Activated T-helper 17 cell treated with anti-CD3 and anti-CD28 coated beads, Interleukin-2, amount 50 U/mL, for 72 hours (primary cell): ENCODE measurements around the gene FAM221A. TPM values are rescaled to one million over a fixed set of nuclear protein-coding genes. Genes with fewer than 3 reads are reported as not detected.
"Not testable (repeated sequence)": the region's sequence is repeated elsewhere in the genome, so short reads cannot be mapped to it uniquely, and the experiment has no call there.

Experiments used
- ATAC-seq: fragments of 150-1000 bp; cut with Tn5 transposase; replicated peaks from 2 replicates; pipeline ENCODE4 v1.10.0; 2021; ENCODE audit warnings: mild to moderate bottlenecking, moderate library complexity
- H3K27ac Mint-ChIP-seq: one replicate; pipeline ENCODE4 v1.8.0; 2022; ENCODE audit warnings: mixed read lengths
- H3K27me3 Mint-ChIP-seq: one replicate; pipeline ENCODE4 v1.8.0; 2022; ENCODE audit warnings: mixed read lengths
- H3K36me3 Mint-ChIP-seq: one replicate; pipeline ENCODE4 v1.8.0; 2022; ENCODE audit warnings: low read depth, mild to moderate bottlenecking, mixed read lengths
- H3K4me1 Mint-ChIP-seq: one replicate; pipeline ENCODE4 v1.8.0; 2022; ENCODE audit warnings: mixed read lengths
- H3K4me3 Mint-ChIP-seq: one replicate; pipeline ENCODE4 v1.8.0; 2022; ENCODE audit warnings: mild to moderate bottlenecking, mixed read lengths
- H3K9me3 Mint-ChIP-seq: one replicate; pipeline ENCODE4 v1.8.0; 2022; ENCODE audit warnings: mixed read lengths
- total RNA-seq, 2 donors: library from RNA; stranded (reverse); gene quantifications; one replicate each; pipeline ENCODE4 v1.2.3, GENCODE V29; 2022

FAM221A gene, protein sequence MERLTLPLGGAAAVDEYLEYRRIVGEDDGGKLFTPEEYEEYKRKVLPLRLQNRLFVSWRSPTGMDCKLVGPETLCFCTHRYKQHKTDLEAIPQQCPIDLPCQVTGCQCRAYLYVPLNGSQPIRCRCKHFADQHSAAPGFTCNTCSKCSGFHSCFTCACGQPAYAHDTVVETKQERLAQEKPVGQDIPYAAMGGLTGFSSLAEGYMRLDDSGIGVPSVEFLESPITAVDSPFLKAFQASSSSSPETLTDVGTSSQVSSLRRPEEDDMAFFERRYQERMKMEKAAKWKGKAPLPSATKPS
- 1 to 10 TPM; 5.9 to 8.3 TPM for total RNA-seq

DNA sequence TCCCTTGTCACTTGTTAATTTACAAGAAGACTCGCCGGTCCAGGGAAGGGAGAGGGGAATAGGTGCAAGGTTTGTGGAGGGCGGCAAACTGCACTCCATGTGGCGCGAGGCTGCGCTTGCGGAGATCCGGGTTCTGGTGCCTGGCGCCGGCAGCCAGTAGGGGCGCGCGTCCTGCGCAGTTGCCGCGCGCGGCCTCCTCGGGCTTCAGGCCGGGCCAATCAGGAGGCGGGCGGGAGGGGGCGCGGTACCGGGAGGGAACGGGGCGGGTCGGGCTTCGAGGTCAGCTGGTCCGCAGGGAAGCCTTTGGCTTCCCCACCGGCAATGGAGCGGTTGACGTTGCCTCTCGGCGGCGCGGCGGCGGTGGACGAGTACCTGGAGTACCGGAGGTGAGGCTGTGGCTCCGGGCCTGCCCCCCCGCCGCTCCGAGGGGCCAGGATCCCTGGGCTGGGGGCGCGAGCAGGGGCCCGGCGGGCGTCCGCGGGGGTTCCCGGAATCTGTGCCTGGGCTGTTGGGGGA is at the start of gene FAM221A:
TSS of gene FAM221A (plus strand) at position 302 of the 516 bp plus-strand sequence. CDS start at position 322, 20 bp downstream.
- peaks cover 7% of the 10 kb centered on the region for H3K27me3 Mint-ChIP-seq
- peak; percentile 99 for ATAC-seq
- no peaks in the 10 kb centered on the region for H3K4me1 Mint-ChIP-seq
- no peak within 1 kb of the TSS for H3K27ac Mint-ChIP-seq
- no peaks in the 10 kb centered on the region for H3K9me3 Mint-ChIP-seq
- no peaks in the 10 kb centered on the region for H3K36me3 Mint-ChIP-seq
- H3K4me3 Mint-ChIP-seq, result peak within 1 kb of the TSS; percentile 85

DNA sequence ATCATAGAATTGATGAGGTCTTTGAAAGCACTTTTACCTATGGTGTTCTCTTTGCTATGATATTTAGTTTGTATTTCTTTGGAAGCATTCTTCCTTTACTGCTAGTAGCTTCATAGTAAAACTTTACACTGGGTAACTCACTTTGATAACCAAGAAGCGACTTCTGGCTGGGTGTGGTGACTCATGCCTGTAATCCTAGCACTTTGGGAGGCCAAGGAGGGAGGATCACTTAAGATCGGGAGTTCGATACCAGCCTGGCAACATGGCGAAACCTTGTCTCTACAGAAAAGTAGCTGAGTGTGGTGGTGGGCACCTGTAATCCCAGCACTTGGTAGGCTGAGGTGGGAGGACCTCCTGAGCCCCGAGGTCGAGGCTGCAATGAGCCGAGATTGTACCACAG is 46.6 kb upstream of the FAM221A start:
- Mint-ChIP-seq H3K9me3 (no peaks in the 10 kb centered on the region), H3K27ac (no peak overlapping the region), H3K27me3 (no peaks in the 10 kb centered on the region), H3K4me1 (no peaks in the 10 kb centered on the region), H3K4me3 (no peak overlapping the region), H3K36me3 (peaks cover 5% of the 10 kb centered on the region)
- ATAC-seq, result no peak

DNA sequence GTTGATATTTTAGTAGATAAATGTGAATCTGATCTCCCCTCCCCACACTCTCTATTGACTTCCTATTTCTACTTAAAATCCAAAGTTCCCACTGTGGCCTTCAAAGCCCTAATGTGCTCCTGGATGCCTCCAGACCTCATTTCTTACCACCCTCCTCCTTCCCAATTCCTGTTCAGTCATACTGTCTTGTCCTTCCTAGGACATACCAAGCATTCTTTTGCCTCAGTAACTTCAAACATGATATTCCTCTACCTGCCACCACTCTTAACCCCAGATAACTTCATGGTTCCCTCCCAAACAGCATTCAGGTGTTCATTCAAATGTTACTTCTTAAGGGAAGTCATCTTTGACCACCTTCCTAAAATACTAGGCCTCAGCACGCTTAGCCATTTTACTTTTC is 34.2 kb upstream of the FAM221A start:
- no peak for ATAC-seq
- no peak overlapping the region for H3K4me3 Mint-ChIP-seq
- no peaks in the 10 kb centered on the region for H3K36me3 Mint-ChIP-seq
- no peak overlapping the region for H3K27ac Mint-ChIP-seq
- no peaks in the 10 kb centered on the region for H3K4me1 Mint-ChIP-seq
- H3K9me3 Mint-ChIP-seq, result no peaks in the 10 kb centered on the region
- H3K27me3 Mint-ChIP-seq, result no peaks in the 10 kb centered on the region

DNA sequence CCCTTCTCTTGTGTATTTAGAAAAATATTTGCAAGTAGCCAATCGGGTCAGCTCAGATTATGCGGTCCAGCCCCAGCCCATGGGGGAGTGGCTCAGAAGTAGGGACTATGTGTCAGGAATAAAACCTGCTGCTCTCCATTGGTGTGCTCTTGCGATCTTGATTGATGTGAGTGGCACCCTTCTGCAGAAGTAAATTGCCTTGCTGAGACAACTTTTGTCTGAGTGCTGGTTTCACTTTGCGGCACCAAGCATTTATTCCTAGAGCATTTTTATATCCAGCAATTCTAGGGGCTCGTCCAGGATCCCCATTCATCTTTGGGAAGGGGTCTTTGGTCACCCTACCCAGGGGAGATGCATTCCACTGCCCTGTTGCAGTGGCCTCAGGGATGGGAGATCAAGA is 26.1 kb upstream of the FAM221A start:
- Mint-ChIP-seq H3K4me3 (no peak overlapping the region), H3K4me1 (no peaks in the 10 kb centered on the region), H3K9me3 (peaks cover 13% of the 10 kb centered on the region), H3K27me3 (no peaks in the 10 kb centered on the region), H3K36me3 (no peaks in the 10 kb centered on the region), H3K27ac (no peak overlapping the region)
- ATAC-seq, result no peak

DNA sequence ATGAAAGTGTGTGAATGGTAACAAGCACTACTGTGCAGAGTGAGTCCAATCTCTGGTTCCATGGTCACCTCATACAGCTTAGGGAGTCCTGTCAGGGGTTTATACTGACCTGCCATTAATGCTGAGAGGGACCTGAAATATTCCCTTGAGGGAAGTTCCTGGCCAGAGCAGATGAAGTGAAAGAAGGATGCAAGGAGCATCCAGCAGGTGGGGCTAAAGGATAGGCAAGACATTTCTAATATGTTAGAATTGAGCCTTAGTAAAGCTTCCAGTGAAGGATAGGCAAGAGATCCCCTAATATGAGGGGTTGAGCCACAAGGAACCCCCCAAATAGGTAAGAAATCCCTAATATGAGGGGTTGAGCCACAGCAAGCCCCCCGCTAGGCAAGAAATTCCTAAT is 25.5 kb upstream of the FAM221A start:
- H3K27me3 Mint-ChIP-seq, result no peaks in the 10 kb centered on the region
- no peaks in the 10 kb centered on the region for H3K36me3 Mint-ChIP-seq
- no peak overlapping the region for H3K4me3 Mint-ChIP-seq
- H3K27ac Mint-ChIP-seq, result no peak overlapping the region
- no peaks in the 10 kb centered on the region for H3K4me1 Mint-ChIP-seq
- no peak for ATAC-seq
- H3K9me3 Mint-ChIP-seq, result peaks cover 15% of the 10 kb centered on the region

DNA sequence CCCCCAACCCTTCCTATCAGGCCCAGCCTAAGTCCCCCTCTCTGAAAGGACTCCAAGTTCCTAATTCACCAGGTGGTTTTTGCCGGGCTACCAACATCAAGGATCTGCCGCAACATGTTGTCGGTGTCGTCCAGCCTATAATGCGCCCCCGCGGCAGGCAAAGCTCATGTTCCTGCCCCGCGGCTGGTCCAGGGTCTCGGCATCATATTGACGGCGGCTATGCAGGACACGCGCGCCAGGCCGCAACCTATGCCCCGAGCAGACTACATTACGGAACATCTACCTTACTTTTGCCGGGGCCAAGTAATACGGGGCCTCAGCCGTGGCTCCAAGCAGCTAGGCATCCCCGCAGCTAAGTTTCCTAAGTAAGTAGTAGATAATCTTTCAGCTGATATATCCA is 24.6 kb upstream of the FAM221A start:
- Mint-ChIP-seq H3K9me3 (peaks cover 15% of the 10 kb centered on the region), H3K27ac (no peak overlapping the region), H3K4me1 (no peaks in the 10 kb centered on the region), H3K4me3 (no peak overlapping the region), H3K36me3 (no peaks in the 10 kb centered on the region), H3K27me3 (no peaks in the 10 kb centered on the region)
- ATAC-seq, result no peak

DNA sequence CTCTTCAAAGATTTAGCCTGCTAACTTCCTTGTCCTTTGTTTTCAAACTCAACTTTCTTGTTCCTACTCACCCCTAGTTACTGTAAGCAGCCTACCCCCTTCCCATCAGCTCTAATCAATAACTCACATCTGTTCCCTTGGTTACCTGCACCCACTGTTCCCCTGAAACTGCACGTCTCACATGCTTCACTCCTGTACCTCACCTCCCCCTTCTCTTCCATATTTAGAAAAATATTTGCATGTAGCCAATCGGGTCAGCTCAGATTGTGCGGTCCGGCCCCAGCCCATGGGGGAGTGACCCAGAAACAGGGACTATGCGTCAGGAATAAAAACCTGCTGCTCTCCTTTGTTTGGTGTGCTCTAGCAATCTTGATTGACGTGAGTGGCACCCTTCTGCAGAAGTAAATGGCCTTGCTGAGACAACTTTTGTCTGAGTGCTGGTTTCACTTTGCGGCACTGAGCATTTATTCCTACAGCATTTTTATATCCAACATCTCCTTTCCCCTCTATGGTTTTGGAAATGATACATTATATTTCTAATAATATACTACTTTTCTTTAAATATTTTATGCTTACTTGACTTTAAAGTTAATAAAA is 21.1 kb upstream of the FAM221A start:
- Mint-ChIP-seq H3K4me1 (no peaks in the 10 kb centered on the region), H3K27me3 (no peaks in the 10 kb centered on the region), H3K27ac (no peak overlapping the region), H3K4me3 (no peak overlapping the region), H3K9me3 (peaks cover 15% of the 10 kb centered on the region), H3K36me3 (no peaks in the 10 kb centered on the region)
- ATAC-seq, result peak; percentile 37

DNA sequence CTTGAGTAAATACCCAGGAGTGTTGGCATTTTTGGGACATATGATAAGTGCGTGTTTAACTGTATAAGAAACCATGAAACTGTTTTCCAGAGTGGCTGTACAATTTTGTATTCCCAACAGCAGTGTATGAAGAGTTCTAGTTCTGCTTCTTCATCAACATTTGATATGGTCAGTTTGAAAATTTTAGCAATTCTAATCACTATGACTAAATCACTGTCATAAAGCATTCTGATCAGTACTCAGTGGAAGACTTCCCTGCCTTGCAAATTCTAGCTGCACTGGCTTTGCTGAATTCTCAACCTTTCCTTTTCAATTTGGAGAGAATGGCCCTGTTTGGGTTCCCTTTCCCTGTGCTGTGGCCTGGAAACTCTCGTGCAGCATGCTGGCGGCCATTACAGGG is 18.6 kb upstream of the FAM221A start:
- Mint-ChIP-seq H3K4me1 (no peaks in the 10 kb centered on the region), H3K27ac (no peak overlapping the region), H3K27me3 (no peaks in the 10 kb centered on the region), H3K4me3 (no peak overlapping the region), H3K9me3 (peaks cover 6% of the 10 kb centered on the region), H3K36me3 (no peaks in the 10 kb centered on the region)
- no peak for ATAC-seq

DNA sequence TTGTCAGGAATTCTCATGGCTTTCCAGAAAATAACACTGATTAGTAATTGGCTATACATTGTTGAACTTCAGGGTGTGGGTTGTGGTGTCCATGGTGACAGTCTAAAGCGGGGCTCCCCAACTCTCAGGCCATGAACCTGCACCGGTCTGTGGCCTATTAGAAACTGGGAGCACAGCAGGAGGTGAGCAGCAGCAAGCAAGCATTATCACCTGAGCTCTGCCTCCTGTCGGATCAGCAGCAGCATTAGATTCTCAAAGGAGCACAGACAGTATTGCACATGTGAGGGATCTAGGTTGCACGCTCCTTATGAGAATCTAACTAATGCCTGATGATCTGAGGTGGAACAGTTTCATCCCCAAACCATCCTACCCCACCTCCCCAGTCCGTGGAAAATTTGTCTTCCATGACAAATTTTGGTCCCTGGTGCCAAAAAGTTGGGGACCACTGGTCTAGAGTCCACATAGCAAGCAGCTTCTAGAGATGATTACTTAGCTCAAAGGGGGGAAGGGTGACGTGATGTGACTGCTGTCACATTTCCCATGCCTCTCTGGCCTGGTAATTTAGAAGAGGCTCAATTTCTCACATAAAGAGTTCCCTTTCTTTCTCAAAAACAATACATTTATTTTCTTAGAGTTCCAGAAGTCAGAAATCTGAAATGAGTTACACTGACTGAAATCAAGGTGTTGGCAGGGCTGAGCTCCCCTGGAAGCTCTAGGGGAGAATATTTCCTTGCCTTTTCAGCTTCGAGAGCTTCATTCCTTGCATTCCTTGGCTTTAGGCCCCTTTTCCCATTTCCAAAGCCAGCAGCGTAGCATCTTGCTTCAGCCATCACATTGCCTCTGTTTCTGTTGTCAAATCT is 17.6 kb upstream of the FAM221A start:
- ATAC-seq, result no peak
- no peaks in the 10 kb centered on the region for H3K36me3 Mint-ChIP-seq
- no peak overlapping the region for H3K27ac Mint-ChIP-seq
- no peak overlapping the region for H3K4me3 Mint-ChIP-seq
- no peaks in the 10 kb centered on the region for H3K27me3 Mint-ChIP-seq
- no peaks in the 10 kb centered on the region for H3K4me1 Mint-ChIP-seq
- peaks cover 6% of the 10 kb centered on the region for H3K9me3 Mint-ChIP-seq

DNA sequence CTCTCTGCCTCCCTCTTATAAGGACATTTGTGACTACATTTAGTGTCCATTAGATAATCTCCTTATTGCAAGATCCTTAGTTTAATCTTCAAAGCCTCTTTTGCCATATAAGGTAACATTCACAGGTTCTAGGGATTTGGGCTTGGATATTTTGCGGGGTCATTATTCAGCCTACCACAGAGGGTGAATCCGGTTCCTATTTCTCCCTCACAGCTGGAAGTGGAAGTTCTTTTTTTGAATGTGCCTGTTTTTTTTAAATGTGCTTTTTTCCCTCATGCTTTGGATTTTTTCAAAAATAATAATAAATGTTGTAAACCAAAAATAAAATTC is 17.1 kb upstream of the FAM221A start:
- Mint-ChIP-seq H3K4me1 (no peaks in the 10 kb centered on the region), H3K9me3 (peaks cover 6% of the 10 kb centered on the region)
- ATAC-seq, result no peak

DNA sequence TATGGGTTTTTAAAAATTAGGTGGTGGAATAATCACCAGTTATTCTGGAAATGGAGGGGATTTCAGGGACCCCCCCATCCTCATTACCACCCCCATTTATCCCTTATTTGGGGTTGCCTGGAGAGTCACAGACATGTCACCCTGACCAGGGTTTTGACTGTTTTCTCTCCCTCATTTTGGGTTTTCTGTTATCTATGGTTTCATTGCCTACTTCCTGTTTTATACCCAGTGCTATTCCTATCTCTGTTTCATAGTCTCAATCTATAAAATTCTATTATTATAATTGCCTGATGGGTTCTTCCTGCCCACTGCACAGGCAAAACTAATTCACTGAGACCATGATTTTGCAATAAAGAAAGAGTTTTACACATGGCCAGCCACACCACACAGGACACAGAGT is 15.9 kb upstream of the FAM221A start:
- ATAC-seq, result no peak
- H3K36me3 Mint-ChIP-seq, result no peaks in the 10 kb centered on the region
- H3K4me3 Mint-ChIP-seq, result no peak overlapping the region
- H3K9me3 Mint-ChIP-seq, result no peaks in the 10 kb centered on the region
- H3K27ac Mint-ChIP-seq, result no peak overlapping the region
- no peaks in the 10 kb centered on the region for H3K27me3 Mint-ChIP-seq
- H3K4me1 Mint-ChIP-seq, result no peaks in the 10 kb centered on the region

More for the DNA sequence above, 17.1 kb upstream of the FAM221A start:
- Mint-ChIP-seq H3K4me3 (no peak overlapping the region), H3K27me3 (no peaks in the 10 kb centered on the region), H3K36me3 (no peaks in the 10 kb centered on the region), H3K27ac (no peak overlapping the region)

DNA sequence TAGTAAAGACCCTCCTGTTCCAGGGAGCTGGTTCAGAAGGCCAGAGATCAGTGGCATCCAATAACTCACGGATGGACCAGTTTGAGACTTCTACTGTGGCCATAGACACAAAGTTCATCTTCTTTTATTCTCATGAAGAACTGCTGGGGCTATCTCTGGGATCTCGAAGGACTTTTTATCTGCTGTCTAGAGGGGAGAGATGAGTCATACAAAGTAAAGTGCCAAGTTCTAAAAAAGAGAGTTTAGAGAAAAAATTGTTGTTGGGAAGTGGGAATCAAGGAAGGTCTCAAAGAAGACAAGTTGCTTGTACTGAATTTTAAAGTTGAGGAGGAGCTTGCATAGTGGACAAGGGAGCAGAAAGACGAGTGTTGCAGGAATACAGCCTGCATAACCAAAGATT is 8.0 kb upstream of the FAM221A start:
- Mint-ChIP-seq H3K4me3 (no peak overlapping the region), H3K36me3 (no peaks in the 10 kb centered on the region), H3K27me3 (peaks cover 8% of the 10 kb centered on the region), H3K27ac (no peak overlapping the region), H3K9me3 (no peaks in the 10 kb centered on the region), H3K4me1 (no peaks in the 10 kb centered on the region)
- no peak for ATAC-seq

DNA sequence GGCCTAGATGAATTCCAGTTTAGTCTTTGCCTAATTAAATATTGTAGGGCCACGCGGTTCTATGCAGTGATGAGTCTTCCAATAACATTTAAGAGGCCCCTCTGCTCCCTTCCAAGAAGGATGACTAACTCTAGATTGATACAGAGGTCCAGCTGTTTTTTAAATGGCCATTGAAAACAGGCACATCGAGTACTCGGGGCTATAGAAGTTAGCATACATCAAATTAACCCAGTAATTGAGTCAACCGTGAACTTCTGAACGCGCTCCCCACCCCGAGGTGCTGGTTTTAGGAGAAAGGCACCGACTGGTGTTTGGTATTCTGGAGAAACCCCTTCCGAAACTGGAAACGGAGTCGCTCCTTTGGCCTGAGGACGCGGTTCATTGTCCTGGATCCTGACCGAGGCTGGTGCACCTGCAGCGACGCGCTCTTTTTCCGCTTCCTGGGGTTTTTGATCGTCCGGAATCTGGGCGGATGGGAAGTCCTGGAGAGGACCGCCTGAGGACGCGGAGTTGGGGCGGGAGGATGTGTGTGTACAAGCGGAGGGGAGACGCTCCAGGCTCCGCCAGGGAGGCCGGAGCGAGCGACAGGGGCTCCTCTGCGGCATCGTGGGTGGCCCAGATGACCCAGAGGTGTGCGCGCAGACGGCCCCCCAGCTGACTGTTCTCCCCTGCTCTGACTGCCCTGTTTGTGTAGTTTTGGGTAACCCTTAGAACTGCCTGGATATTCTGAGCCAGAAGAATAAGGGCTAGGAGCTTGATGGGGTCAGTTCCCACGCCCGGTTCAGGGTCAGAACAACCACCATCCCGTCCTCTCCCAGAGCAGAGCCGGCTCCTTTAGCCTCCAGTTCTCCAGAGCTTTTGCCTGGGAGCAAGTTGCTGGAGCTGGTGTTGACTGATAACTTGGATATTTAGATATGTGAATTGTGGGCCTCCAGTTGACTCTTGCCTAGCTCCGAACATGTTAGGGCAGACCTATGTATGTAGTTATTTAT is 711 bp downstream of the FAM221A start:
- H3K9me3 Mint-ChIP-seq, result no peaks in the 10 kb centered on the region
- no peaks in the 10 kb centered on the region for H3K27me3 Mint-ChIP-seq
- H3K36me3 Mint-ChIP-seq, result no peaks in the 10 kb centered on the region
- H3K4me3 Mint-ChIP-seq, result peak overlapping the region; percentile 85
- H3K4me1 Mint-ChIP-seq, result no peaks in the 10 kb centered on the region
- no peak overlapping the region for H3K27ac Mint-ChIP-seq
- peak; percentile 65 for ATAC-seq

DNA sequence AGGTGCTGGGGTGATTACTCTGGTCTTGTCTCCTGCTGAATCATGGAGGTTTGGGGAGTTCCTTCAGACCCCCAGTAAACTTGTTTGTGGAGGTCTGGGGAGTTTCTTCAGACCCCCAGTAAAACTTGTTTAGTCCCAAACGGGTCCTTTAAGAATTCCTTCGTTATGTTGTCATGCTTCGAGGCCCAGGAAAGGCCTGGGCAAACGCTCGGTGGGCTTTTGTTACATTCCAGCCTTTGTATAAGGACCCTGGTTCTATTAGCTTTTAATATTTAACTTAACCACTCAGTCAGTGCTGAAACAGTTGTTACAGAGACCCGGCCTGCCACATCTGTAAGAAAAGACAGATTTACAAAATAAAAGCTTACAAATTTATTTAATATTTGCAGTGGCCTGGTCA is 4.0 kb downstream of the FAM221A start:
- ATAC-seq, H3K4me3 Mint-ChIP-seq, H3K4me1 Mint-ChIP-seq, H3K27ac Mint-ChIP-seq, H3K27me3 Mint-ChIP-seq, H3K9me3 Mint-ChIP-seq, H3K36me3 Mint-ChIP-seq: not testable (repeated sequence)
